Pancreas (tissue), 10 donors: ENCODE results near the gene GLS. TPM values are rescaled to one million over a fixed set of nuclear protein-coding genes. Genes with fewer than 3 reads are reported as not detected.
"Not testable (repeated sequence)": the region's sequence is repeated elsewhere in the genome, so short reads cannot be mapped to it uniquely, and the experiment has no call there.

Experiments
- ATAC-seq, 4 donors: fragments of 200-7000 bp; cut with Tn5 transposase; one replicate each; pipeline versions ENCODE4 v1.8.0 to v1.9.1; 2020; ENCODE audit warnings: mild to moderate bottlenecking in 4 of 4, moderate library complexity in 4 of 4
- DNase-seq, 6 donors: peaks; one replicate each; pipeline ENCODE4 v3.0.0-alpha.2; 2020
- FAIRE-seq: peaks from 2 replicates; lab custom pipeline; 2012; peaks lifted over from hg19 to GRCh38; lab: Jason Lieb, UNC
- H3K27ac ChIP-seq, 4 donors: fragments of 200-600 bp; sonication (generic); 1 replicate in 3 of 4; 2 replicates in 1 of 4; pipeline versions ENCODE4 v1.5.0 to v1.8.0; 2020
- H3K27me3 ChIP-seq, 4 donors: fragments of 200-600 bp; one replicate each; pipeline ENCODE4 v1.8.0; 2021
- H3K36me3 ChIP-seq, 3 donors: fragments of 200-600 bp; sonication (generic) in 1 of 3; one replicate each; pipeline versions ENCODE4 v1.5.0 to v1.8.0; 2020 to 2021
- H3K4me1 ChIP-seq, 3 donors: fragments of 200-600 bp; one replicate each; pipeline ENCODE4 v1.8.0; 2021
- H3K4me3 ChIP-seq, 4 donors: fragments of 200-600 bp; sonication (generic) in 2 of 4; one replicate each; pipeline versions ENCODE4 v1.5.0 to v1.8.0; 2020 to 2021
- H3K9me3 ChIP-seq, 4 donors: fragments of 200-600 bp; one replicate each; pipeline ENCODE4 v1.8.0; 2021
- WGBS, 2 donors: extraction: QIAGEN DNeasy Blood & Tissue Kit; methylation state at CpG; one replicate each; pipeline ENCODE4 v1.1.7; 2013; 5-methylcytosine and 5-hydroxymethylcytosine counted together
- intact Hi-C, 3 donors: fragments of 100-400 bp; cut with DNase I; formaldehyde crosslinking; loops; one replicate each; pipeline versions ENCODE4 v1.11.1 to v1.14.2; 2022
- polyA plus RNA-seq, 2 donors: library from polyadenylated mRNA; stranded (reverse); fragments of 200-250 nt; gene quantifications; one replicate each; pipeline ENCODE4 v1.2.3, GENCODE V29; 2013
- total RNA-seq, 6 donors: library from RNA; stranded (reverse); fragmentation: NEBNext Ultra II Directional in 4 of 6; extraction: Animal tissue kit (Norgen Biotek cat#: 25700) in 4 of 6; gene quantifications; one replicate each; pipeline versions ENCODE4 v1.2.1 to v1.2.4, GENCODE V29; 2021 to 2023
- TF ChIP-seq, protein P1 (sequence below), 4 donors: fragments of 200-600 bp; sonication (generic) in 3 of 4; IDR thresholded peaks; one replicate each; pipeline versions ENCODE4 v1.5.0 to v1.8.0; 2021; ENCODE audit warnings: antibody characterized with exemption in 4 of 4
- donor health status: healthy with polysubstance abuse.
- donor health status: DM: no; HTN: no; CAD: no; lungs with moderate emphysema.
- donor health status: DM: no; HTN: no; CAD: no.
- donor health status: control.
- donor health status: control.
- donor health status: Bipolar disorder and iron deficiency.
- donor health status: DM: yes; HTN: yes; CAD: no.
- donor health status: DM: no; HTN: no; CAD: no.
- donor health status: DM: no; HTN: no; CAD: no.
- donor health status: DM: yes; HTN: yes; CAD: no.

GLS gene
- total and polyA plus RNA-seq, 8 donors = 20.5 to 84.4 (median 51.6) TPM

DNA sequence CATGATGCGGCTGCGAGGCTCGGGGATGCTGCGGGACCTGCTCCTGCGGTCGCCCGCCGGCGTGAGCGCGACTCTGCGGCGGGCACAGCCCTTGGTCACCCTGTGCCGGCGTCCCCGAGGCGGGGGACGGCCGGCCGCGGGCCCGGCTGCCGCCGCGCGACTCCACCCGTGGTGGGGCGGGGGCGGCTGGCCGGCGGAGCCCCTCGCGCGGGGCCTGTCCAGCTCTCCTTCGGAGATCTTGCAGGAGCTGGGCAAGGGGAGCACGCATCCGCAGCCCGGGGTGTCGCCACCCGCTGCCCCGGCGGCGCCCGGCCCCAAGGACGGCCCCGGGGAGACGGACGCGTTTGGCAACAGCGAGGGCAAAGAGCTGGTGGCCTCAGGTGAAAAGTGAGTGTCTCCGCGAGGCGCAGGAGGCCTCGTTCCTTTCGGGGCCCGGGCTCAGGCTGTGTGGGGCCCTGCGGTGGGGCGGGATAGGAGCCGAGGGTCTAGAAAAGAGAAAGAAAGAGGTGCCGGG, 520 bp downstream of the GLS start:
- DNase-seq (peak in 5 of 6 donors; percentile 44 to 85 (median 69)), ATAC-seq (peak; percentile 1 to 31 (median 8)), FAIRE-seq (no peak)
- Histone ChIP-seq H3K36me3 (no peaks in the 10 kb centered on the region), H3K27me3 (no peaks in the 10 kb centered on the region), H3K27ac (peak overlapping the region; percentile 93 to 99 (median 98)), H3K9me3 (peaks cover 0 to 3% (median 0%) of the 10 kb centered on the region in 4 donors), H3K4me3 (peak overlapping the region; percentile 93 to 98 (median 93)), H3K4me1 (peaks cover 14 to 26% (median 19%) of the 10 kb centered on the region in 3 donors)
- intact Hi-C loops = no loop called here
- TF ChIP-seq, protein P1, sequence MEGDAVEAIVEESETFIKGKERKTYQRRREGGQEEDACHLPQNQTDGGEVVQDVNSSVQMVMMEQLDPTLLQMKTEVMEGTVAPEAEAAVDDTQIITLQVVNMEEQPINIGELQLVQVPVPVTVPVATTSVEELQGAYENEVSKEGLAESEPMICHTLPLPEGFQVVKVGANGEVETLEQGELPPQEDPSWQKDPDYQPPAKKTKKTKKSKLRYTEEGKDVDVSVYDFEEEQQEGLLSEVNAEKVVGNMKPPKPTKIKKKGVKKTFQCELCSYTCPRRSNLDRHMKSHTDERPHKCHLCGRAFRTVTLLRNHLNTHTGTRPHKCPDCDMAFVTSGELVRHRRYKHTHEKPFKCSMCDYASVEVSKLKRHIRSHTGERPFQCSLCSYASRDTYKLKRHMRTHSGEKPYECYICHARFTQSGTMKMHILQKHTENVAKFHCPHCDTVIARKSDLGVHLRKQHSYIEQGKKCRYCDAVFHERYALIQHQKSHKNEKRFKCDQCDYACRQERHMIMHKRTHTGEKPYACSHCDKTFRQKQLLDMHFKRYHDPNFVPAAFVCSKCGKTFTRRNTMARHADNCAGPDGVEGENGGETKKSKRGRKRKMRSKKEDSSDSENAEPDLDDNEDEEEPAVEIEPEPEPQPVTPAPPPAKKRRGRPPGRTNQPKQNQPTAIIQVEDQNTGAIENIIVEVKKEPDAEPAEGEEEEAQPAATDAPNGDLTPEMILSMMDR (IDR thresholded peaks at IDR 0.05) = no peak
- WGBS, 2 donors = 0% methylated on average over 31 to 60 of the region's 60 CpGs

DNA sequence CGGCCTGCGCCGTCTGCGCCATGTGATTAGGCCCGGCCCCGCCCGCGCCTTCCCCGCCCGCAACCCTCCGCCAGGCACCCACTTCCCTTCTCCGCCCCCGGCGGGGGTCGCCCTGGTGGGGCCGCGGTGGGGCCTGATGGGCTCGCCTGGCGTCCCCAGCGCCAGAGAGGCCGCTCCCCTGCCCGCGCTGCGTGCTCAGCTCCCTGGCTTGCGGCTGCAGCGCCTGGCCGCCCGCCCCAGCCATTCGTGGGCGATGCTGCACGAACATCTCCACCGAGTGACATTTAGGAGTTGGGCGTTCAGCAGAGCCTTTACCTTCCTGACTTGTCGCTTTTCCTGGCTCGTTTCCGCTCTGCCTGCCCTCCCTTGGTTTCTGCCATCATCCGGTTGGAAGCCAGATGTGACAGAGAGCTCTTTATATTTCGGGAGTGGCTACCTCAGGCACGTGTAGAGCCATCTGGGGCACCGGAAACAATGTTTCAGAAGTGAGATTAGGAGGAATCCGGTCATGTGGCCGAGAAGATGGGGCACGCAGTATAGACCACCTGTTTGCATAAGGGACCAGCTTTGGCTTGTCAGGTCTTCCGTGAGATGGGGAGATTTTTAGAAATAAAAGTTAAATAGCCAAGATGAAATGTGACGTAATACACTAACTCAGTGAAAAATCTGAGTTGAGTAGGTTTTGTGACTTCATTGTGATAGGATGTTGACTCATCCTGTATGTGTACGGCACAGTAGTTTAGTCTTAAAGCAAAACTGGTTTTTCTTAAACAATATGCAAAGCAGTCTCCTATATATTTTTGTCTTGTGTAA, 1.2 kb downstream of the GLS start:
- peak in 4 of 6 donors; percentile 63 to 74 (median 65) for DNase-seq
- 0% methylated on average over 39 to 46 of the region's 46 CpGs for WGBS, 2 donors
- TF ChIP-seq, protein P1 (IDR thresholded peaks at IDR 0.05) = no peak
- intact Hi-C loops = no loop called here
- Histone ChIP-seq H3K36me3 (no peaks in the 10 kb centered on the region), H3K27ac (peak overlapping the region; percentile 93 to 99 (median 98)), H3K9me3 (peaks cover 0 to 3% (median 0%) of the 10 kb centered on the region in 4 donors), H3K4me3 (peak overlapping the region; percentile 93 to 98 (median 93)), H3K27me3 (no peaks in the 10 kb centered on the region), H3K4me1 (peaks cover 11 to 32% (median 20%) of the 10 kb centered on the region in 3 donors)
- FAIRE-seq = no peak
- ATAC-seq = peak; percentile 32 to 51 (median 39)

DNA sequence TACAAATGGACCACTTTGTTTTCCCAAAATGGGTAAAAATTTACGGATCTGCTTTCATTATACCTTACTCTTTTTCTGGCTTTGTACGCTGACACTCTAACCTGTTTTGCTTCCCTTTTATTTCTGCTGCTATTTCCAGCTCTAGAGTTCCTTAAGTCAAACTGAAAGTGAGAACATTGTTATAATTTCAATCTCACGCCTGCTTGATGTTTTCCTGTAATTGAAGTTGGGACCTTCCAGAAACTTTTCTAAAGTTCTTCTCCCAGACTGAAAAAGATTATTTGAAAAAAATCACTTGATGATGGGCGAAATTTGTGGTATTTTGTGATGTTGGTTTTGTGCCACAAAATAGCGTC, 1.8 kb downstream of the GLS start:
- Histone ChIP-seq H3K9me3 (peaks cover 0 to 3% (median 0%) of the 10 kb centered on the region in 4 donors), H3K27ac (peak overlapping the region; percentile 93 to 99 (median 98)), H3K4me3 (peak overlapping the region; percentile 93 to 98 (median 93)), H3K36me3 (no peaks in the 10 kb centered on the region), H3K27me3 (no peaks in the 10 kb centered on the region), H3K4me1 (peaks cover 14 to 34% (median 26%) of the 10 kb centered on the region in 3 donors)
- DNase-seq (no peak), FAIRE-seq (no peak), ATAC-seq (no peak)
- 2% methylated on average over 5 of the region's 5 CpGs for WGBS, 2 donors
- intact Hi-C loops = no loop called here
- TF ChIP-seq, protein P1 (IDR thresholded peaks at IDR 0.05) = no peak

DNA sequence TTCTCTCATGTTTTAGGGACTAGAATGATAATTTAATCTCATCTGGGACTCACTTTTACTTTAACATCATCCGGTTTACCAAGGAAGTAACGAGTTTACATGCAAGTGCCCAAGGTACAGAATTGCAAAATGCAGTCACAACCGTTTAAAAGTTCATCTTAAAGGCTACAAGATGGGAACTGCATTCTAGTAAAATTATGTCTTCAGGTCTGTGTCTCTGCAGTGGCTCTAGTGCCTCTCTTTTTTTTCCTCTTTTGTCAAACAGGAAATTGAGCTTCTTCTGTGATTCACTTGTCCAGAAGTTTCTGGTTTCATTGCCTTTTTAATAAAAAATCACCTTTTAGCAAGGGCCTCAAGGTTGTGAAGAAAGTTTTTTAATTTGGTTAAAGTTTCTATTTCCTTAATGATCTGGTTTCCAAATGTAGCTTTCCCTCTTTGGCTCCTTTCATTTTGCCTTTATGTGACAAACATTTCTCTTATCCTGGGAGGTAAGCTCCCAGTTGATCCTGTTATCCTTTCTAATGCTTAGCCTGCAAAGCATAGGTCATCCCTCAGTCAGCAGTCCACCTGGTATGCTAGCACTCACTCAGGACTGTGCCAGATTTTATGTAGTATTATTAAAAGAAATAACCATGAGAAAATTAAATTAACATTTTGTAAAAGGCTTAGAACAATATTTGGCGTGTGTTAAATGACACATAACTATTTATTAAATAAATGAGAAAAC, 2.4 kb downstream of the GLS start:
- ATAC-seq = no peak
- no peak for FAIRE-seq
- Histone ChIP-seq H3K4me1 (peaks cover 14 to 39% (median 32%) of the 10 kb centered on the region in 3 donors), H3K9me3 (peaks cover 0 to 3% (median 0%) of the 10 kb centered on the region in 4 donors), H3K4me3 (peak overlapping the region in 3 of 4 donors; percentile 93 to 98 (median 93)), H3K36me3 (no peaks in the 10 kb centered on the region), H3K27ac (peak overlapping the region; percentile 93 to 99 (median 98)), H3K27me3 (no peaks in the 10 kb centered on the region)
- DNase-seq = no peak
- TF ChIP-seq, protein P1 (IDR thresholded peaks at IDR 0.05) = no peak
- intact Hi-C loops = no loop called here
- WGBS, 2 donors = 6 to 7% methylated on average over 4 of the region's 4 CpGs

DNA sequence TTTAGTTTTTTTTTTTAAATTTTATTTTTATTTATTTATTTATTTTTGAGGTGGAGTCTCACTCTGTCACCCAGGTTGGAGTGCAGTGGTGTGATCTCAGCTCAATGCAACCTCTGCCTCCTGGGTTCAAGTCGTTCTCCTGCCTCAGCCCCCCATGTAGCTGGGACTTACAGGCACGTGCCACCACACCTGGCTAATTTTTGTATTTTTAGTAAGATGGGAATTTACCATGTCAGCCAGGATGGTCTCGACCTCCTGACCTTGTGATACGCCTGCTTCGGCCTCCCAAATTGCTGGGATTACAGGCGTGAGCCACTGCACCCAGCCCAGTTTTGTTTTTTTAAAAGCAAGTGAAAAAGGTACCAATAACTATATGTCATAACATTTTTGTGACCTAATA, 5.2 kb downstream of the GLS start:
- 81 to 95% methylated on average over 6 of the region's 6 CpGs for WGBS, 2 donors
- H3K27ac ChIP-seq, H3K36me3 ChIP-seq, intact Hi-C loops, FAIRE-seq, H3K9me3 ChIP-seq, DNase-seq, H3K27me3 ChIP-seq, ATAC-seq, H3K4me3 ChIP-seq: not testable (repeated sequence)
- peaks cover 5 to 47% (median 43%) of the 10 kb centered on the region in 3 donors for H3K4me1 ChIP-seq
